LoVo (cell line): Measurements from ENCODE around the gene SLC38A10.

ENCODE experiments used
- DNase-seq: peaks from one replicate; pipeline ENCODE4 v3.0.0-alpha.2; 2016; ENCODE audit warnings: low spot score

Gene SLC38A10

DNA sequence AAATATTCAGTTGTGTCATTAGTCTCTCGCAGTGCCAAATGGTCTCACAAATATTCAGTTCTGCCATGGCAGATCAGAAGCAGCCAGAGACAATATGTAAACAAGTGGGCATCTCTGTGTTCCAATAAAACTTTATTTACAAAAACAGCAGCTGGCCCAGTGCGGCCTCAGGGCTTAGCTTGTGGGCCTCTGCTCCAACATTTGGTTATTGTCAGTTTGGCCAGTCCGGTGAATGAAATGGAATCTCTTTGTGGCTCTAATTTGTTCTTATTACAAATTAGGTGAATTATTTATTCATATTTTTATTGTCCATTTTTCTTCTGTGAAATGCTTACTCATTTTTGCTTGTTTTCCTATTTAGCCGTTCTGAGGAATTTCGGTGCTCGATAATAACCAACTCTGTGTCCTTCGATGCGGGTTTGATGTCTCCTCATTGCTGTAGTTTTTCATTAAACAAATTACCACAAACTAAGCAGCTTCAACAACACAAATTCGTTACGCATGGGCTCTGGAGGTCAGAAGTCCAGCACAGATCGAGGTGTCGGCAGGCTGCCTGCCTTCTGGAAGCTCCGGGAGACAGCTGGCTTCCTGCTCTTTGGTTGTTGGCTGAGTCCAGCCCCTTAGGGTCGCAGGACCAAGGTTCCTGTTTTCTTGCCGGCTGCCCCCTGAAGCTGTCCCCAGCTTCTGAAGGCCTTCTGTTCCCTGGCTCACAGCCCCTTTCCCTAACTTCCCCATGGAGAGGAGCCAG is 4.1 kb upstream of the SLC38A10 start:
- DNase-seq: no peak

DNA sequence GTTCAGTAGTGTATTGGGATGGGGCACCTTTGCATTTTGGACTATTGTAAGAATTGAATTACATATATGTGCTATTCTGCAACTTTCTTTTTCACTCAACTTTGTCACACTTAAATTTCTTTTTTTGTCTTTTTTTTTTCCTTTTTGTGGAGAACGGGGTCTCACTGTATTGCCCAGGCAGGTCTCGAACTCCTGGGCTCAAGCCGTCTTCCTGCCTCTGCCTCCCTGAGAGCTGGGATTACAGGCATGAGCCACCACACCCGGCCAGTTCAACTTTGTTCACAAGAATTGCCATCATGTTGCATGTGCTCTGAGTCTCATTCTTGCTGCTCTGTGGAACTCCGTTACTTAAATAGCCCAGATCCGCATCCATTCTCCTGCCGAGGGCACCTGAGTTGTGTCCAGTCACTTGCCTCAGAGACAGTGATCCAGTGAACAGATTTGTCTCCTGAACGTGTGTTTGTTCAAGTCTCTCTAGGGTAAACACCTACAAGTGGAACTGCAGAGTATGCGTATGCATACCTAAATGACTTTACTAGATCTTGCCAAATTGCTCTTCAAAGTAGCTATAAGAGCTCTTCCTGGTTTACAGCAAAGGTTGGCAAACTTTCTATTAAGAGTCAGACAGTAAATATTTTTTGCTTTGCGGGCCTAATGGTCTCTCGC is 3.4 kb upstream of the SLC38A10 start:
- no peak for DNase-seq

DNA sequence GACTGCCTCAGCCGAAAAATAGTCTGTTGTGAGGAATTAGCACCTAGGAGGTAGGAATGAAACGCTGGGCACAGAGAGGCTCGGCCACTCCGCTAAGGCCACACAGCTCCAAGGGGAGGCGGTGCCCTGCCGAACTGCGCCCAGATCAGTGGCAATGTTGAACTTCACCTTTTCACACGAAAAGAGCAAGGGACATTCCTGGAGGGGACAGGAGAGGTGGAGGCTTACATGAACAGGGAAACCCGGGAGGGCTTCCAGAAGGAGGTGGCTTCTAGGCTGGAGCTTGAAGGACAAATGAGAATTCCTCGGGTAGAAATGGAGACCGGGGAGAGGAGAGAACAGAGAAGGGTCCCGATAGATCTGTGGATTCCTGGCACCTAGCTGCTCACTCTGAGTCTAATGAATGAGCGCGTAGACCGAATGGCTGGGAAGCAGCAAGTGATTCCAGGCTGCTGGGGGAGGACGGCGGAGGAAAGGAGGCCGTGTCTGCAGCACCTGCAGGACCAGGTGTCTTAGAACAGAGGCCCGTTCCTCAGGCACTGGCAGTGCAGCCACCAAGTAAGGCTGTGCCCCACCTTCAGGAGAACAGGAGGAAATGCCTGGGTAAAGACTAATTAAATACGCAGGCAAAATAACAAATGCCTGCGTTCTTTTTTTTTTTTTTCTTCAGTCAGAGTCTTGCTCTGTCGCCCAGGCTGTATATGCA is 722 bp upstream of the SLC38A10 start:
- DNase-seq: peak; percentile 86

DNA sequence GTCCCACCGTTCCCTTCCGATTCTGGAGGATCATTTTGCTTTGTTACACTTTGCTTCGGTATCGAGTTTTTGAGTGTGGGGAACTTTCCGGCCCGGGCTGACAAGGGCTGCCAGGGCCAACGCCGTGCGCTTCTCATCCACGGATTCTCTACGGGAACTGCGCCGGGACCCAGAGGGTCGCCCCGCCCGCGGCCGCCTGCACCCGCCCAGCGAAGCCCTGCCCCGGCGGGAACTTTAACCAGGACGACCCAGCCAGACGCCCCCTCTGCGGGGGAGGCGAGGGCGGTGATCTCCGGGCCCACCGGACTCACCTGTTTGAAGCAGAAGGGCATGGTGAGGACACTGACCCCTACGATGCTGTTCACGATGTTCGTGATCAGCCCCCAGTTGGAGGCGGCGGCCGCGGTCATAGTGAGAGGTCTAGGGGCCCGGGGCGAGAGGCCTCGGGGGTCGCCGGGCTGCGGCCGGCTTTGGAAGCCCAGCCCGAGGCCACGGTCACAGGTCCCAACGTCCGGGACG is 536 bp downstream of the SLC38A10 start:
- peak; percentile 39 for DNase-seq

DNA sequence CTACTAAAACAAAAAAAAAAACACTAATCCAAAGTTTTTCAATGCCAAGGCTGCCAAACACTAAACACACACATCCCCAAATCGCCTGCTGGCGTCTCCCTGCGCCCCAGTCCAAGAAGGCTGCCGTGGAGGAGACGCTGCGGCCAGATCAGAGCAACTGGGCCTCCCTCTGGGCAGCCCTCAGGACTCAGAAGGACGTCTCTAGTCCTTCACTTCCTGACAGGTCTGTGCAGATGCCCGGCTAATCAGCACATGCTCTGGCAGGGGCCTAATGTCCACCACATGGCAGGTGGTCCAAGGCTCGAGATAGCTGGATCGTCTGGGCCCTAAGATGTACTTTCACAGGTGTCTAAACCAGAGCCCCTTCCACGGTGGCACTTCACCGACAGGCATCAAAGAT is 2.7 kb downstream of the SLC38A10 start:
- DNase-seq: no peak

DNA sequence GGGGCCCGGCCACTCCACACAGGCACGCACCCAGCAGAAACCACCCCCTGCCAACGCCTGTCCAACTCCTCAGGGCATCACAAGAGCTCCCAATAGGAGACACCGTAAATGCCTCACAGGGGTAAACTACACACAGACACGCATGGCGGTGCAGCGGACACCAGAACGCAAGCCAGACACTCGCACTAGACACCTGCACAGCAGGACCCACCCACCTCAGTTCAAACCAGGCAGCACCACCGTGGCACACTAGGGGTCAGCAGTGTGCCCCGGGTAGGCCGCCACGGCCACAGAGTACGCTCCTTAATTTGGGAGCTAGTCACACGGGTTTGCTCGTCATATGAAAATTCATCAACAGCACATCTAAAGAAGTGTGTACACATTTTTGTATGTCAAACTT is 3.4 kb downstream of the SLC38A10 start:
- peak; percentile 41 for DNase-seq

DNA sequence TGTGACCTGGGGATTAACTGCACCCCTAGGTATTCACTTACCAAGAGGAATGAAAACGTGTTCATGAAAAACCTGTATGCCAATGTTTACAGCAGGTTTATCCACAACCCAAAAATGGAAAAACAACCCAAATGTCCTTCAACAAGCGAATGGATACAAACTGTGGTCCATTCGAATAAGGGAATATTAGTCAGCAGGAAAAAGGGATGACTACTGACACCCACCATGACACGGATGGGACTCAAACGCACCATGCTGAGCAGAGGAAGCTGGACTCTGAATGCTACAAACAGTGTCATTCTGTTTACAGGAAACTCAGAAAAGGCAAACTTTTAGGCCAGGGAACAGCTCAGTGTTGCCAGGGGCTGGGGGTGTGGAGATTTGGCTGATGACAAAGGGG is 4.9 kb downstream of the SLC38A10 start:
- no peak for DNase-seq

DNA sequence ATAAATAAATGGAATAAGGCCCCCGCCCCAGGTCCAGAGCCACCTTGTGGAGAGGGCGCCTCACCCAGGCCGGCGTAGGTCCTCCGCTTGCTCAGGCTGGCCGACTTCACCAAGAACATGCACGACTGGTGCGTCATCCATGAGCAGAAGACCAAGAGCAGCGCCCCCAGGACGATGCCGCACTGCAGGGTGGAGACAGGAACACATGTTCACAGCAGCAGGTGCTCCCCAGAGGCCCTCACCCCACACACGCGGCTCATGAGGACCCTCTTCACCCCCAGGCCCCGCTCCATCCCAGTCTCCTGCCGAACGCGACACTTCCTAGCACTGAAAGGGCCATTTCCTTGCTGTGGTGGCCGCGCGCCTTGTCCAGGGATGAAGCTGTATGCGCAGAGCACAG is 5.5 kb downstream of the SLC38A10 start:
- no peak for DNase-seq

DNA sequence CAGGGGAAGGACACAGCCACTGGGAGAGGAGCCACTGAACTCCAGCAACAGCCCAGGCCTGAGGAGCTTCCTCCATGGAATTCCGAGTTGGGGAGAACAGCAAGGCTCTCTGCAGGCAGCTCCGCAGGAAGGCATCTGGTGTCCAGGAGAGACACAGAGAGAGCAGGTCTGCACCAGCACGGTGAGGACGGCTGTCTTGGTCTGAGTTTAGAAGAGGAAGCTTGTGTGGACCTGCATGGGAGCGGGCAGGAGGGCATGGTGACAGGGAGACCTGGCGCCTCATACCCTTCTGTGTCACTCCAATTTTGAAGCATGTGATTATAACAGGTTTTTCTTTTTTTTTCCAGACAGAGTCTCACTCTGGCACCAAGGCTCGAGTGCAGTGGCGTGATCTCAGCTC is 6.4 kb downstream of the SLC38A10 start:
- DNase-seq: no peak

DNA sequence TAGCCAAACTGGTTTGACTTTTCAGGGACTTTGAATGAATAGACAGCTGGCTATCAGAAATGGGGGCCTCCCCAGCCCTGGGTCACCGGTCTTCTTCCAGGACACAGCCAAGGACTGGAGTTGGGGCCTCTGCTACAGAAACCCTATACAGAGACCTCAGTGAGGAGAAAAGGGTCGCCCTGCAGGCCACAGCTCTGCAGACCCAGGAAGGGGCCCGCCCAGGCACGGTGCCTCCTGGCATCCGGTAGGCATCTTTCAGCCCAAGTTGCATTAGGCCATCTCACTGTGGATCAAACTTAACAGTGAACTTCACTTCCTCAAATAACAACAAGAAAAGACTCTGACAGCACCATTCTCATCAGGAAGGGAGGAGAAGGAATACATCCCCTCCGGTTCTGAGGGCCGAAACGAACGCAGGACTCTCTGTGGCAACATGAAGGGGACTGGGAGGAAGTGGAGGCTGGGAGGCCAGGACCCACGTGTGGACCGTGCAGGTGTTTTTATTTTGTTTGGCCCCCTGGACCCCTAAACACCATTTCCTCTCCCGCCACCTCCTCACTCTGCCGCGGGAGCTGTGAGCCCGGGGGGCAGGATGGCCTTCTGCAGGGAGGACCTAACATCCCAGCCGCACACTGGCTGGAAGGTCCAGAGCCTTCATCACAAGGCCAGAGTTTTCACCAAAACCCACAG is 7.2 kb downstream of the SLC38A10 start:
- DNase-seq: no peak

DNA sequence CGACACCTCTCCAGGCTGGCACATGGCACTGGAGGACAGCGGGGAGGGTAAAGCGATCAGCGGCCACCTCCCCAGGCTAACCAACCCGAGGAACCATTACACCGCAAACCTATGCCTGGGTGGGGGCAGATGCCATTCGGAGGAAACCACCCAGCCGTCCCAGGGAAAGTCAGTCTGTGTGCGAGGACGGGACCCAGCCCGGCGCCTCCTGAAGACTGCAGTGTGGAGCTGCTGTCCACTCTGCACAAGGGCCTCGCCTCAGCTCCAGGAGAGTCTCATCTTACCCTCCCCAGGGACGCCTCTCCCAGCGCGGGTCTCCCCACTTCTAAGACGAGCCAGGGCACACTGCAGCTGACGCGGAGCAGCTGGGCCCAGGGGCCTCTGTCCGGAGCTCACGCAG is 8.0 kb downstream of the SLC38A10 start:
- no peak for DNase-seq

DNA sequence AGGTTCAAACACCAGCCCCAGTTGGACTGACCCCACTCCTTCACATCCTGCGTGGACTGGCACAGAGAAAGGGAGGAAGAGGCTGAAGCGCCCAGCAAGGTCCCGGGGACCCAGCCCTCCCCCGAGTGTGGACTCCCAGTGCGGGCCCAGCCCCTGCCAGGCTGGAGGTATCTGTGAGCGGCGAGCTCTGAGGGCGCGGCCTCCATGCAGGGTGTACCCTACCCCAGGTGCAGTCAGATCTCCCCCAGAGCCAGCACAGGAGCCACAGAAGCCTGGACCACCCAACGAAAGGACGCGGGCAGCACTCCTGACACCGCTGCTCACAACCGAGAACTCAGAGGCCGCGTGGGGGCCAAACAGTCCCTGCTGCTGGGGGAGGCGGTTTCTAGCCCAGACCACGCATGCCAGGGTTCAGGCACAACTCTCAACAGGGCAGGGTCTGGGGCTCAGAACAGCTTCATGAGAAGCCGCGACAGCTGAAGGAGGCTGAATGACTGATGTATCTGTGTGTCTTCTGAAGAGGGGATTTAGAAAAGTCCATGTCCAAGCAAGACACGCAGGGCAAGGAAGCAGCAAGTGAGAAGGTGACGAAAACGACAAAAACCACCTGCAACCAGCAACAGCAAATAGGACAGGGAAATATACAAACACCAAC is 8.5 kb downstream of the SLC38A10 start:
- DNase-seq: no peak

DNA sequence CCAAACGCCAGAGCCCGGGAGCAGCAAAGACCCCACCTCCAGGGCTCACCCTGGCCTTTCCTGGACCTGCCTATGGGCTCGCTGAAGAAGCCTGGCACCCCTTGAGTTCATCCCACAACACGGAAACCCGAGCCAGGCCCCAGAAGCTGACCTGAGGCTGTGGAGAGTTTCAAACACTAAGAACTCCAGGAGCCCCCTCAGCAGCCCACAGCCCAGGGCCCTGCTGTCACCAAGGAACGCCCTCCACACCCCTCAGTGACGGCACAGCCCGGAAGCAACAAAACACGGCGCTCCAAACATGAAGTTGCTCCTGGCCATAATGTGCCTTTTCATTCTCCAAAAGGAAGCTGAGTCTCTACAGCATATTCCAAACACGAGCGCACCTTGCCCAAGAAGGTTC is 9.2 kb downstream of the SLC38A10 start:
- no peak for DNase-seq

DNA sequence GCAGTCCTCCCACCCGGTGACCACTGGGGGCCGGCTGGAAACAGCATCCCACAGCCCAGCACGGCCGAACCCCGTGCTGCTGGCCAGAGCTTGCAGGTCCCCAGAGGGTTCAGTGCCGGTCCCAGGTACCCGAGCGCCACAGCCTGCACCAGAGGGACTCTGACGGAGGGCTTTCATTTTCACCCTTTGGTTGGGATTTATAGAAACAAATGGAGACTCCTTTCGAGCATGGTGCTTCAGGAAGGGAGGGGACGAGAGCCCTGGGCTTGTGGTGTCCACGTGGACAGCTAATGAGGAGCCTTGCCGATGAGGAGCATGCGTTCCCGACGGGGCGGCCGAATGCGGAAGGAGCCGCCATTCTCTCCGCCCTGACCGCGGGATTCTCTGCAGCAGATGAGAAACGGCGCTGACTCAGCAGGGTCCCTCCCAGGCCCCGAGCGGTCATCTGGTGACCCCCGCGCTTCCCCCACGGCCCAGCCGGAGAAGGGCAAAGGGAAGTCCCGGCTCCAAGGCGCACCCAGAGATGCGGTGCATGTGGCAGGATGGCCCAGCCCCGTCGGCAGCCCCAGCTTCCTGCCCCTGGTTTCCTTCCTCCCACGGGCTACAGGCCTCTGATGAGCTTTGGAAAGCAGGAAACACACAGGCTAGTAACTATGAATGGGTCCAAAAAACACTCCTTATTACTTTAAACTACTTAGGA is 9.8 kb downstream of the SLC38A10 start:
- no peak for DNase-seq

DNA sequence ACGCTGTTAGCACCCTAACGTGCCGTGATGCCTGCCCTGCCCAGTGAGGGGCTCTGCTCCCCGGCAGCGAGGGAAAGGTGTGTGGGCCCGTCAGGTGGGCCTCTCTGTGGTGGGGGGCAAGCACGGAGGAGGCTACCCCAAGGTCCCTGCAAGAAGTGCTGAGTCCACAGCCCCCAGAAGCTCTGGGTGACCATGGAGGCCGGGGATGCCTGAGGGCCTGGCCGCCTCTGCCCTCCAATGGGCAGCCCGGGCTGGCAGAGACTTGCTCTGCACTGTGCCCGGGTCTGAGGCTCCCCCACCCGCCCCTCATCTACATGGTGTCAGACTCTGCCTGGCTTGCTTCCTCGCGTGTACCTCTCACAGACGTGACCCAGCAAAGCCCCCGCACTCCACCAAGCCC is 12.2 kb downstream of the SLC38A10 start:
- DNase-seq: no peak

DNA sequence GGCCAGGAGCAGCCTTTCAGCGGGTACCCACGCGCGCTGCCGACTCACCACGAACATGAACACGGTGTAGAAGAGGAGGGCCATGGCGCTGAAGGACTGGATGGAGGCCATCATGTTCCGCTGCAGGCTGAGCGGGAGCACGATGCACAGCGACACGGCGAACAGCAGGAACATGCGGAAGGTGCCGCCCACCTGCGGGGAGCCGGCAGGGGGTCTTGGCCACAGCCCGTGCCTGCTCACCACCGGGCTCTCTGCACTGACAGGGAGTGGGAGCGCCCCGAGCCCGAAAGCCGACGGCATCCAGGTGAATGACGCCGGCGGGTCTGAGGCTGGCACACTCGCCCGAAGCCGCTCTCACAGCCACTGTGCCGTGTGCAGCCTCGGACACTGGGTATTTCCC is 13.0 kb downstream of the SLC38A10 start:
- no peak for DNase-seq

DNA sequence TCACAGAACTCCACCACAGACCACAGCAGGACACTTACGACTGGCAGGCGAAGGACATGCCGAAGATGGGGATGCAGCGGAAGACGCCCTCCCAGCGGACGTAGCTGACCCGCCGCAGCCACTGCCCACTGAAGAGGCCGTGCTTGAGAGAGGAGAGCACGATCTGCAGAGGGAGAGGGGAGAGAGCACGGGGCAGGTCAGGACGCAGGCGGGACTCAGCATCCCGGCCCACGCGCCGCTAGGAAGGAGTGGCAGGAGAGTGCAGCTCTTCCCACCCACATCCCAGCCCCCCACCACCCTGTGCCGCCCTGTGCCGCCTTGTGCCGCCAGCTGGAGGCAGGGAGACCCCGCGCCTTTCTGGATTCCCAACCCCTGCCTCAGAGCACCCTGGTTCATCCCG is 14.5 kb downstream of the SLC38A10 start:
- no peak for DNase-seq

DNA sequence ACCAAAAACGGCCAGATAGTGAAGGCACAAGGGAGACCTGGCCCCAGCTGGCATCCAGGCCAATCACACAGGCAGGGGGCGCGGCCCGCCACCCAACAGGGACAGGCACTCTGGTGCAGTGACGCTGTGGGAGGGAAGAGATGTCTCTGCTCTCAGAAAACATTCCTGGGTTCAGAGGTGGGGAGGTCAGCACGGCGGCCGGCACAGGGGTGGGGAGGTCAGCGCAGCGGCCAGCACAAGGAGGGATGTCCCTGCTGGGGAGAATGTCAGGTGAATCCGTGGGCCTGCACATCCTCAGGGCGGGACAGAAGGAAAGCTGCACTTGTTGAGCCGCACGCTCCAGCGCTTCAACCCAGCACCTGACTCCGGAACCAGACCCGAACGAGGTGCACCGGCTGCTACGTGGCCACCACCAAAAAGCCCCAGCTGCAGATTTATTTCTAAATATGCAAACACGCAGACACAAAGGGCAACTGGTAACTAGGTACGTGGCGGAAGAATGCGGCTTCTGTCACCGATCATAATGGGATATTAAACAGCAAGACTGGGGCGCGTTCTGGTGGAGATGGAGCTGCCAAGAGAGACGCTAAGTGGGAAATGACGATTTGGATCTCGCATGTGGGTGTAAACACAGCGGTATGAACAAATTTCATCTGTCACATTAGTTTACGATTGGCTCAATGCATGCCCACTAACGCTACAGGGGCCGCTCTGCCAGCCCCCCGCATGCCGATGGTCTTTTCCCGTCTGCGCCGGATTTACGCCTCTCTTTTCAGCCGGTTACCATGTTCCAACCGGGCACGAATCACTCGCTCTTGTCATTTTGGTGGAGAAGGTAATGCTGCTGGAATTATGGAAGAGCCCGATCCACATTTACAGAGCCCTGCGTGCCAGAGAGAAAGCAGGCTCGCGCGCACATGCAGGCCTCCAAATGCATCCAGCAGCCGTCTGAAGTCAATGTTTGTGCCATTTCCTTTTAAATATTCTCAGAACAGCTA is 15.5 kb downstream of the SLC38A10 start:
- no peak for DNase-seq

DNA sequence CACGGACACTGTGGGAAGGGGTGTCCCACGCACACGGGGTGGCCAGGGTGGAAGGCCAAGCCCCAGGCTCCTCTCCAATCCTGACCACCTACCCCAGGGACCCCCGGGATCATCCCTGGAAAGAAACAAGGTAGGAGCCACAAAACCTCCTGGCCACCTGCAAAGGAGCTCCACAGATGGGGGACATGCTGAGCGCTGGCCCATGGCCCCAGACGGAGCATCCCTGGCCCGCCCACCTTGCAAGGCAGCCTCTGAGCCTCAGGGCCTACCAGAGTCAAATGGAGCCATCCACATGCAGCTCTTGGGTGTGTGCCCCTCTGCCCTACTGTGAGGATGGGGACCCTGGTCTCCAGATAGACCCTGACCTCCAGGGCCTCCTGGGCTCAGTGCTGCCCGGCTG is 16.3 kb downstream of the SLC38A10 start:
- no peak for DNase-seq
